ENCODE measurements around the gene MICU1. TPM values are rescaled to one million over a fixed set of nuclear protein-coding genes. Genes with fewer than 3 reads are reported as not detected.

Gene MICU1
- polyA plus RNA-seq, 2 of the 4 experiments (the other 2 are of a cell fraction), result 54.5 to 58.6 TPM

DNA sequence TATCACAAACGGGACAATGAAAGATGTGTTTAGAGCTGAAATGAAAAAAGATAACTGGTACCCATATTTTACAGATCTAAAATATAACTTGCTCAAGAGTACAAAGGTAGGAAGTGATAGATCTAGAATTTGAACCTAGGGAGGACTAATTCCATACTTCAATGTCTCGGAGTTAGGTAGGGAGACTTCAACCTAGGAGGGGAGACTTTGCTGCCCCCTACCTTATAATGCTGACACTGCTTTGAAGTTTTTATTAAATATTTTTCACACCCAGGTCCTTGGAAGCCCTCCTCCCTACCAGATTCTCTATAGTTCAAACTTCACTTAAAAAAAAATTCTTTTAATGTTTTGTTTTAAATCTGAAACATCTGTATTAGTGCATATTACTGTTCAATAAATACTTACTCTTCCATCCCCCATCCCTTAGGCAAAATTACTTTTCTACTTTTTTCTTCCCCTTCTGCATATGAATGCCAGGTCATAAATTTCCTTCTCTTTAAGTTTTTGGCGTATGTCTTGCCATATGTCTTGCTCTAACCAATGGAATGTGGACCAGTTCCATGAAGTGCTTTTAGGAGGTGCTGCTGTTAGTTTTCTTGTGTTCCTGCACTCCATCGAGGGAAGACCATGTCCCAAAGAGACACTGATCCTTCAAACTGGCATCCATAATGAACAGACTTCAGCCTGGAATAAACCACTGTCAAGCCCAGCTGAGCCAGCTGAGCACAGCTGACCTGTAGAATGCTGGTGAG is 57.8 kb downstream of the MICU1 start:
- Histone ChIP-seq H3K9me3 (no peaks in the 10 kb centered on the region), H3K4me1 (peaks cover 14% of the 10 kb centered on the region), H3K4me3 (no peak overlapping the region), H3K27ac (peak overlapping the region; percentile 29 to 69; a peak in 4 of 6 replicates), H3K4me2 (peak overlapping the region; percentile 60)
- peak; percentile 88 for ATAC-seq
- ChIA-PET POLR2A (no interaction called here), CTCF (interaction anchor here (0.6 to 1.3 kb wide), 12 partner anchors 9 to 896 kb away, joined by 3 to 7 read pairs (median 3); partner anchors contain the start of gene OIT3)
- peak; percentile 56 to 58 for DNase-seq (ENCODE audit: low read depth in 1 of 2, low spot score in 1 of 2)
- WGBS (ENCODE audit: missing lambda C conversion rate), result 52% methylated on average over 4 of the region's 4 CpGs
- peak; percentile 50 for TF ChIP-seq SMC3 (IDR thresholded peaks at IDR 0.05)
- no peak for TF ChIP-seq SREBF2 (IDR thresholded peaks at IDR 0.05)
- no peak for TF ChIP-seq JUN (IDR thresholded peaks at IDR 0.05)
- TF ChIP-seq POLR2A (IDR thresholded peaks at IDR 0.05; ENCODE audit: low read length), result no peak
- TF ChIP-seq NFE2L2 (conservative IDR thresholded peaks at IDR 0.05; ENCODE audit: low read length), result no peak
- TF ChIP-seq, protein P1, sequence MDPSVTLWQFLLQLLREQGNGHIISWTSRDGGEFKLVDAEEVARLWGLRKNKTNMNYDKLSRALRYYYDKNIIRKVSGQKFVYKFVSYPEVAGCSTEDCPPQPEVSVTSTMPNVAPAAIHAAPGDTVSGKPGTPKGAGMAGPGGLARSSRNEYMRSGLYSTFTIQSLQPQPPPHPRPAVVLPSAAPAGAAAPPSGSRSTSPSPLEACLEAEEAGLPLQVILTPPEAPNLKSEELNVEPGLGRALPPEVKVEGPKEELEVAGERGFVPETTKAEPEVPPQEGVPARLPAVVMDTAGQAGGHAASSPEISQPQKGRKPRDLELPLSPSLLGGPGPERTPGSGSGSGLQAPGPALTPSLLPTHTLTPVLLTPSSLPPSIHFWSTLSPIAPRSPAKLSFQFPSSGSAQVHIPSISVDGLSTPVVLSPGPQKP (IDR thresholded peaks at IDR 0.05; ENCODE audit: low read depth, low read length), result no peak
- TF ChIP-seq, protein P2, sequence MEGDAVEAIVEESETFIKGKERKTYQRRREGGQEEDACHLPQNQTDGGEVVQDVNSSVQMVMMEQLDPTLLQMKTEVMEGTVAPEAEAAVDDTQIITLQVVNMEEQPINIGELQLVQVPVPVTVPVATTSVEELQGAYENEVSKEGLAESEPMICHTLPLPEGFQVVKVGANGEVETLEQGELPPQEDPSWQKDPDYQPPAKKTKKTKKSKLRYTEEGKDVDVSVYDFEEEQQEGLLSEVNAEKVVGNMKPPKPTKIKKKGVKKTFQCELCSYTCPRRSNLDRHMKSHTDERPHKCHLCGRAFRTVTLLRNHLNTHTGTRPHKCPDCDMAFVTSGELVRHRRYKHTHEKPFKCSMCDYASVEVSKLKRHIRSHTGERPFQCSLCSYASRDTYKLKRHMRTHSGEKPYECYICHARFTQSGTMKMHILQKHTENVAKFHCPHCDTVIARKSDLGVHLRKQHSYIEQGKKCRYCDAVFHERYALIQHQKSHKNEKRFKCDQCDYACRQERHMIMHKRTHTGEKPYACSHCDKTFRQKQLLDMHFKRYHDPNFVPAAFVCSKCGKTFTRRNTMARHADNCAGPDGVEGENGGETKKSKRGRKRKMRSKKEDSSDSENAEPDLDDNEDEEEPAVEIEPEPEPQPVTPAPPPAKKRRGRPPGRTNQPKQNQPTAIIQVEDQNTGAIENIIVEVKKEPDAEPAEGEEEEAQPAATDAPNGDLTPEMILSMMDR (IDR thresholded peaks at IDR 0.05), result peak; percentile 65
- no peak for TF ChIP-seq CHD2 (IDR thresholded peaks at IDR 0.05; ENCODE audit: low read length, partially characterized antibody)
- TF ChIP-seq EP300 (IDR thresholded peaks at IDR 0.05), result no peak
- TF ChIP-seq CBX8 (IDR thresholded peaks at IDR 0.05), result no peak
- TF ChIP-seq MAFK (IDR thresholded peaks at IDR 0.05; ENCODE audit: partially characterized antibody), result peak; percentile 59
- TF ChIP-seq, protein P3, sequence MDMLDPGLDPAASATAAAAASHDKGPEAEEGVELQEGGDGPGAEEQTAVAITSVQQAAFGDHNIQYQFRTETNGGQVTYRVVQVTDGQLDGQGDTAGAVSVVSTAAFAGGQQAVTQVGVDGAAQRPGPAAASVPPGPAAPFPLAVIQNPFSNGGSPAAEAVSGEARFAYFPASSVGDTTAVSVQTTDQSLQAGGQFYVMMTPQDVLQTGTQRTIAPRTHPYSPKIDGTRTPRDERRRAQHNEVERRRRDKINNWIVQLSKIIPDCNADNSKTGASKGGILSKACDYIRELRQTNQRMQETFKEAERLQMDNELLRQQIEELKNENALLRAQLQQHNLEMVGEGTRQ (IDR thresholded peaks at IDR 0.05), result no peak
- no peak for TF ChIP-seq FOSB (CRISPR knock-in tag; IDR thresholded peaks at IDR 0.05)
- TF ChIP-seq TP53 (CRISPR knock-in tag; IDR thresholded peaks at IDR 0.05), result no peak
- peak; percentile 52; a peak in 4 of 5 replicates for TF ChIP-seq RAD21 (conservative IDR thresholded peaks at IDR 0.05 in 1 of 2, IDR thresholded peaks at IDR 0.05 in 1 of 2)
- FAIRE-seq, result peak; percentile 18

DNA sequence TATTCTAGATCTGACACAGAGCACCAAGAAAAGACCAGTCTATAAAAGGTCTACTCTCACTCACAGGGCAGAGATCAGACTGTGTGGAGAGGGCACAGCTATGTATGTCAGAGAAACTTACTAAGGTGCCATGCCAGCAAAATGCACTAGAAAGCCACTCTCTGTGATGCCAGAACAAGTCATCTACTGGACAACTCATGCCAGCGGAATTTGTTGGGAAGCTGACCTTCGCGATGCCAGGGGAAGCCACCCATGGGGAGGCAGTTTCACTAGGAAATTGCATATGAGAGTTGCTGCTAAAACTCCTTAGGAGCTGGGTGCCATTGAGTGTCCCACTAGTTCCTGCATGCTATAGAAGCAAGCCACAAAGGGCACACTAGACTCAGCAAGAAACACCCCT is 58.5 kb downstream of the MICU1 start:
- ChIA-PET CTCF (interaction anchor here (0.6 to 1.3 kb wide), 8 partner anchors 9 to 452 kb away, joined by 3 to 7 read pairs (median 3); partner anchors contain the start of gene OIT3), POLR2A (no interaction called here)
- TF ChIP-seq, protein P4, sequence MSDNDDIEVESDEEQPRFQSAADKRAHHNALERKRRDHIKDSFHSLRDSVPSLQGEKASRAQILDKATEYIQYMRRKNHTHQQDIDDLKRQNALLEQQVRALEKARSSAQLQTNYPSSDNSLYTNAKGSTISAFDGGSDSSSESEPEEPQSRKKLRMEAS (IDR thresholded peaks at IDR 0.05), result 0 out of 2 replicates have a peak, but pooled peaks have one; percentile 10
- TF ChIP-seq GATA3 (IDR thresholded peaks at IDR 0.05; ENCODE audit: borderline replicate concordance) (no peak), MYC (IDR thresholded peaks at IDR 0.05; ENCODE audit: borderline replicate concordance, low read length) (no peak), MAFK (IDR thresholded peaks at IDR 0.05; ENCODE audit: partially characterized antibody) (peak; percentile 54), POLR2AphosphoS2 (conservative IDR thresholded peaks at IDR 0.05; ENCODE audit: low read length) (no peak), FOSL2 (IDR thresholded peaks at IDR 0.05) (no peak), FOSL2 (CRISPR knock-in tag; IDR thresholded peaks at IDR 0.05) (peak; percentile 41; the same call in 1 of the 2 replicates), EP300 (IDR thresholded peaks at IDR 0.05) (no peak)
- TF ChIP-seq, protein P5, sequence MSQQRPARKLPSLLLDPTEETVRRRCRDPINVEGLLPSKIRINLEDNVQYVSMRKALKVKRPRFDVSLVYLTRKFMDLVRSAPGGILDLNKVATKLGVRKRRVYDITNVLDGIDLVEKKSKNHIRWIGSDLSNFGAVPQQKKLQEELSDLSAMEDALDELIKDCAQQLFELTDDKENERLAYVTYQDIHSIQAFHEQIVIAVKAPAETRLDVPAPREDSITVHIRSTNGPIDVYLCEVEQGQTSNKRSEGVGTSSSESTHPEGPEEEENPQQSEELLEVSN (IDR thresholded peaks at IDR 0.05; ENCODE audit: borderline replicate concordance, low read depth), result no peak
- TF ChIP-seq, protein P6, sequence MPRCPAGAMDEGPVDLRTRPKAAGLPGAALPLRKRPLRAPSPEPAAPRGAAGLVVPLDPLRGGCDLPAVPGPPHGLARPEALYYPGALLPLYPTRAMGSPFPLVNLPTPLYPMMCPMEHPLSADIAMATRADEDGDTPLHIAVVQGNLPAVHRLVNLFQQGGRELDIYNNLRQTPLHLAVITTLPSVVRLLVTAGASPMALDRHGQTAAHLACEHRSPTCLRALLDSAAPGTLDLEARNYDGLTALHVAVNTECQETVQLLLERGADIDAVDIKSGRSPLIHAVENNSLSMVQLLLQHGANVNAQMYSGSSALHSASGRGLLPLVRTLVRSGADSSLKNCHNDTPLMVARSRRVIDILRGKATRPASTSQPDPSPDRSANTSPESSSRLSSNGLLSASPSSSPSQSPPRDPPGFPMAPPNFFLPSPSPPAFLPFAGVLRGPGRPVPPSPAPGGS (IDR thresholded peaks at IDR 0.05), result no peak
- H3K4me1 ChIP-seq, result peaks cover 14% of the 10 kb centered on the region
- no peaks in the 10 kb centered on the region for H3K9me3 ChIP-seq
- peak overlapping the region; percentile 29 to 69; a peak in 4 of 6 replicates for H3K27ac ChIP-seq
- FAIRE-seq, result peak; percentile 28
- 25% methylated on average over 3 of the region's 3 CpGs for WGBS (ENCODE audit: missing lambda C conversion rate)
- DNase-seq (ENCODE audit: low read depth in 1 of 2, low spot score in 1 of 2), result peak; percentile 54 to 65
- peak overlapping the region; percentile 60 for H3K4me2 ChIP-seq
- peak; percentile 92 to 94 for ATAC-seq
- no peak overlapping the region for H3K4me3 ChIP-seq

Measured in A549 (cell line).